T-helper 1 cell treated with Interleukin-12 subunit alpha and Interleukin-12 subunit beta and Interleukin-4 antibody, amounts not matched to agents 30 μg/mL and 1 μg/mL, for 36 hours (primary cell): ENCODE measurements around the gene PIP4K2A.

ENCODE experiments used
- H3K27ac Mint-ChIP-seq: one replicate; pipeline ENCODE4 v1.8.0; 2021; ENCODE audit warnings: mild to moderate bottlenecking, mixed read lengths
- H3K27me3 Mint-ChIP-seq: one replicate; pipeline ENCODE4 v1.8.0; 2021; ENCODE audit warnings: low read depth, mixed read lengths
- H3K36me3 Mint-ChIP-seq: one replicate; pipeline ENCODE4 v1.8.0; 2021; ENCODE audit warnings: low read depth, mixed read lengths
- H3K4me1 Mint-ChIP-seq: one replicate; pipeline ENCODE4 v1.8.0; 2021; ENCODE audit warnings: low read depth, mixed read lengths
- H3K4me3 Mint-ChIP-seq: one replicate; pipeline ENCODE4 v1.8.0; 2021; ENCODE audit warnings: mild to moderate bottlenecking, moderate library complexity, mixed read lengths
- H3K9me3 Mint-ChIP-seq: one replicate; pipeline ENCODE4 v1.8.0; 2021; ENCODE audit warnings: mixed read lengths

The PIP4K2A gene

GRCh38 chr10:22624287-22624738 is 90.1 kb downstream of the PIP4K2A start:
- Mint-ChIP-seq H3K4me1 (peaks cover 68% of the 10 kb centered on the region), H3K4me3 (no peak overlapping the region), H3K27me3 (no peaks in the 10 kb centered on the region), H3K9me3 (no peaks in the 10 kb centered on the region), H3K27ac (no peak overlapping the region), H3K36me3 (peaks cover 11% of the 10 kb centered on the region)

- Mint-ChIP-seq H3K36me3 (peaks cover 11% of the 10 kb centered on the region), H3K4me1 (peaks cover 66% of the 10 kb centered on the region), H3K27ac (peak overlapping the region; percentile 31), H3K27me3 (no peaks in the 10 kb centered on the region), H3K9me3 (no peaks in the 10 kb centered on the region), H3K4me3 (no peak overlapping the region)
These were observed 90.6 kb downstream of the PIP4K2A start for GRCh38 chr10:22623633-22624253.

GRCh38 chr10:22622242-22622806 is 92.1 kb downstream of the PIP4K2A start:
- Mint-ChIP-seq H3K4me1 (peaks cover 67% of the 10 kb centered on the region), H3K36me3 (peaks cover 11% of the 10 kb centered on the region), H3K27ac (no peak overlapping the region), H3K9me3 (no peaks in the 10 kb centered on the region), H3K4me3 (no peak overlapping the region), H3K27me3 (no peaks in the 10 kb centered on the region)

- Mint-ChIP-seq H3K4me3 (no peak overlapping the region), H3K4me1 (peaks cover 61% of the 10 kb centered on the region), H3K9me3 (no peaks in the 10 kb centered on the region), H3K27me3 (no peaks in the 10 kb centered on the region), H3K27ac (no peak overlapping the region), H3K36me3 (peaks cover 7% of the 10 kb centered on the region)
These were observed 92.7 kb downstream of the PIP4K2A start for GRCh38 chr10:22621726-22622125.

GRCh38 chr10:22620929-22621328 is 93.4 kb downstream of the PIP4K2A start:
- Mint-ChIP-seq H3K4me1 (peaks cover 61% of the 10 kb centered on the region), H3K27ac (no peak overlapping the region), H3K4me3 (no peak overlapping the region), H3K36me3 (peaks cover 7% of the 10 kb centered on the region), H3K9me3 (no peaks in the 10 kb centered on the region), H3K27me3 (no peaks in the 10 kb centered on the region)

- Mint-ChIP-seq H3K27ac (no peak overlapping the region), H3K4me3 (no peak overlapping the region), H3K4me1 (peaks cover 64% of the 10 kb centered on the region), H3K27me3 (no peaks in the 10 kb centered on the region), H3K36me3 (peaks cover 7% of the 10 kb centered on the region), H3K9me3 (no peaks in the 10 kb centered on the region)
These were observed 94.1 kb downstream of the PIP4K2A start for GRCh38 chr10:22620140-22620857.

GRCh38 chr10:22619101-22619500 is 95.3 kb downstream of the PIP4K2A start:
- no peaks in the 10 kb centered on the region for H3K27me3 Mint-ChIP-seq
- H3K4me3 Mint-ChIP-seq = no peak overlapping the region
- no peak overlapping the region for H3K27ac Mint-ChIP-seq
- H3K9me3 Mint-ChIP-seq = no peaks in the 10 kb centered on the region
- peaks cover 62% of the 10 kb centered on the region for H3K4me1 Mint-ChIP-seq
- peaks cover 7% of the 10 kb centered on the region for H3K36me3 Mint-ChIP-seq

GRCh38 chr10:22618078-22618785 is 96.1 kb downstream of the PIP4K2A start:
- H3K4me1 Mint-ChIP-seq = peaks cover 63% of the 10 kb centered on the region
- no peak overlapping the region for H3K4me3 Mint-ChIP-seq
- H3K36me3 Mint-ChIP-seq = peaks cover 9% of the 10 kb centered on the region
- H3K27me3 Mint-ChIP-seq = no peaks in the 10 kb centered on the region
- H3K9me3 Mint-ChIP-seq = no peaks in the 10 kb centered on the region
- no peak overlapping the region for H3K27ac Mint-ChIP-seq

GRCh38 chr10:22617516-22617915 is 96.9 kb downstream of the PIP4K2A start:
- H3K9me3 Mint-ChIP-seq = no peaks in the 10 kb centered on the region
- no peak overlapping the region for H3K27ac Mint-ChIP-seq
- no peaks in the 10 kb centered on the region for H3K27me3 Mint-ChIP-seq
- peaks cover 65% of the 10 kb centered on the region for H3K4me1 Mint-ChIP-seq
- H3K4me3 Mint-ChIP-seq = no peak overlapping the region
- H3K36me3 Mint-ChIP-seq = peaks cover 15% of the 10 kb centered on the region

- no peaks in the 10 kb centered on the region for H3K9me3 Mint-ChIP-seq
- no peak overlapping the region for H3K4me3 Mint-ChIP-seq
- H3K27ac Mint-ChIP-seq = no peak overlapping the region
- H3K27me3 Mint-ChIP-seq = no peaks in the 10 kb centered on the region
- H3K4me1 Mint-ChIP-seq = peaks cover 69% of the 10 kb centered on the region
- peaks cover 20% of the 10 kb centered on the region for H3K36me3 Mint-ChIP-seq
These were observed 97.3 kb downstream of the PIP4K2A start for GRCh38 chr10:22617051-22617450.

- Mint-ChIP-seq H3K27me3 (no peaks in the 10 kb centered on the region), H3K4me3 (peak overlapping the region; percentile 12), H3K9me3 (no peaks in the 10 kb centered on the region), H3K27ac (peak overlapping the region; percentile 27), H3K4me1 (peaks cover 70% of the 10 kb centered on the region), H3K36me3 (peaks cover 13% of the 10 kb centered on the region)
These were observed 98.4 kb downstream of the PIP4K2A start for GRCh38 chr10:22615819-22616499.

GRCh38 chr10:22615101-22615500 is 99.3 kb downstream of the PIP4K2A start:
- Mint-ChIP-seq H3K4me3 (no peak overlapping the region), H3K27ac (no peak overlapping the region), H3K9me3 (no peaks in the 10 kb centered on the region), H3K4me1 (peaks cover 69% of the 10 kb centered on the region), H3K36me3 (peaks cover 19% of the 10 kb centered on the region), H3K27me3 (no peaks in the 10 kb centered on the region)

- H3K27ac Mint-ChIP-seq = peak overlapping the region; percentile 75
- no peaks in the 10 kb centered on the region for H3K27me3 Mint-ChIP-seq
- H3K4me1 Mint-ChIP-seq = peaks cover 65% of the 10 kb centered on the region
- peak overlapping the region; percentile 62 for H3K4me3 Mint-ChIP-seq
- peaks cover 34% of the 10 kb centered on the region for H3K36me3 Mint-ChIP-seq
- H3K9me3 Mint-ChIP-seq = no peaks in the 10 kb centered on the region
These were observed 101.4 kb downstream of the PIP4K2A start for GRCh38 chr10:22613011-22613410.

- H3K9me3 Mint-ChIP-seq = no peaks in the 10 kb centered on the region
- no peaks in the 10 kb centered on the region for H3K27me3 Mint-ChIP-seq
- peak overlapping the region; percentile 62 for H3K4me3 Mint-ChIP-seq
- H3K36me3 Mint-ChIP-seq = peaks cover 36% of the 10 kb centered on the region
- peak overlapping the region; percentile 75 for H3K27ac Mint-ChIP-seq
- H3K4me1 Mint-ChIP-seq = peaks cover 64% of the 10 kb centered on the region
These were observed 102.1 kb downstream of the PIP4K2A start for GRCh38 chr10:22612318-22612717.
